Brain microvascular endothelial cell (primary cell): ENCODE measurements around the gene CYP2D6.
"Not testable (repeated sequence)": the region's sequence is repeated elsewhere in the genome, so short reads cannot be mapped to it uniquely, and the experiment has no call there.

ENCODE experiments used
- DNase-seq: peaks from one replicate; pipeline ENCODE4 v3.0.0-alpha.2; 2020
- H3K27ac ChIP-seq: fragments of 250-450 bp; sonication (Bioruptor Pico); 2 replicates; pipeline ENCODE4 v1.5.1; 2020; ENCODE audit warnings: mild to moderate bottlenecking, moderate library complexity
- H3K27me3 ChIP-seq: fragments of 250-450 bp; sonication (Bioruptor Pico); replicated peaks from 2 replicates; pipeline ENCODE4 v1.5.1; 2020; ENCODE audit warnings: mild to moderate bottlenecking
- H3K36me3 ChIP-seq: fragments of 250-450 bp; sonication (Bioruptor Pico); replicated peaks from 2 replicates; pipeline ENCODE4 v1.5.1; 2020; ENCODE audit warnings: mild to moderate bottlenecking
- H3K4me3 ChIP-seq: 2 replicates; pipeline ENCODE4 v1.5.1; 2011; ENCODE audit warnings: low read depth, mild to moderate bottlenecking, control low read depth, low read length, moderate library complexity
- in situ Hi-C: cut with HindIII; loops from 2 replicates; pipeline ENCODE4 v1.10.0; 2017; ENCODE audit warnings: low sequenced_read_pairs, low pct_ligation_motif_present
- TF ChIP-seq, protein P1 (sequence below): IDR thresholded peaks from 2 replicates; pipeline ENCODE4 v1.5.1; 2011; ENCODE audit warnings: low read depth, mild to moderate bottlenecking, moderate library complexity, low read length, control low read depth, inconsistent platforms; ENCODE audit errors: missing control alignments

CYP2D6 gene

DNA sequence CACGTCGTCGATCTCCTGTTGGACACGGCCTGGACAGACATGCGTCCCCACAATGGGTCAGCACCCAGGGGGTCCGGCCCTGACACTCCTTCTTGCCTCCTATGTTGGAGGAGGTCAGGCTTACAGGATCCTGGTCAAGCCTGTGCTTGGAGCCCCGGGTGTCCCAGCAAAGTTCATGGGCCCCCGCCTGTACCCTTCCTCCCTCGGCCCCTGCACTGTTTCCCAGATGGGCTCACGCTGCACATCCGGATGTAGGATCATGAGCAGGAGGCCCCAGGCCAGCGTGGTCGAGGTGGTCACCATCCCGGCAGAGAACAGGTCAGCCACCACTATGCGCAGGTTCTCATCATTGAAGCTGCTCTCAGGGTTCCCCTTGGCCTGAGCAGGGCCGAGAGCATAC lies 3.0 kb downstream of the CYP2D6 start:
- H3K36me3 ChIP-seq, result no peaks in the 10 kb centered on the region
- no peak for DNase-seq
- H3K27me3 ChIP-seq, result no peaks in the 10 kb centered on the region
- H3K4me3 ChIP-seq, result no peak overlapping the region
- TF ChIP-seq, protein P1, sequence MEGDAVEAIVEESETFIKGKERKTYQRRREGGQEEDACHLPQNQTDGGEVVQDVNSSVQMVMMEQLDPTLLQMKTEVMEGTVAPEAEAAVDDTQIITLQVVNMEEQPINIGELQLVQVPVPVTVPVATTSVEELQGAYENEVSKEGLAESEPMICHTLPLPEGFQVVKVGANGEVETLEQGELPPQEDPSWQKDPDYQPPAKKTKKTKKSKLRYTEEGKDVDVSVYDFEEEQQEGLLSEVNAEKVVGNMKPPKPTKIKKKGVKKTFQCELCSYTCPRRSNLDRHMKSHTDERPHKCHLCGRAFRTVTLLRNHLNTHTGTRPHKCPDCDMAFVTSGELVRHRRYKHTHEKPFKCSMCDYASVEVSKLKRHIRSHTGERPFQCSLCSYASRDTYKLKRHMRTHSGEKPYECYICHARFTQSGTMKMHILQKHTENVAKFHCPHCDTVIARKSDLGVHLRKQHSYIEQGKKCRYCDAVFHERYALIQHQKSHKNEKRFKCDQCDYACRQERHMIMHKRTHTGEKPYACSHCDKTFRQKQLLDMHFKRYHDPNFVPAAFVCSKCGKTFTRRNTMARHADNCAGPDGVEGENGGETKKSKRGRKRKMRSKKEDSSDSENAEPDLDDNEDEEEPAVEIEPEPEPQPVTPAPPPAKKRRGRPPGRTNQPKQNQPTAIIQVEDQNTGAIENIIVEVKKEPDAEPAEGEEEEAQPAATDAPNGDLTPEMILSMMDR, result no peak
- H3K27ac ChIP-seq, result no peak overlapping the region
- in situ Hi-C loops, result no loop called here

DNA sequence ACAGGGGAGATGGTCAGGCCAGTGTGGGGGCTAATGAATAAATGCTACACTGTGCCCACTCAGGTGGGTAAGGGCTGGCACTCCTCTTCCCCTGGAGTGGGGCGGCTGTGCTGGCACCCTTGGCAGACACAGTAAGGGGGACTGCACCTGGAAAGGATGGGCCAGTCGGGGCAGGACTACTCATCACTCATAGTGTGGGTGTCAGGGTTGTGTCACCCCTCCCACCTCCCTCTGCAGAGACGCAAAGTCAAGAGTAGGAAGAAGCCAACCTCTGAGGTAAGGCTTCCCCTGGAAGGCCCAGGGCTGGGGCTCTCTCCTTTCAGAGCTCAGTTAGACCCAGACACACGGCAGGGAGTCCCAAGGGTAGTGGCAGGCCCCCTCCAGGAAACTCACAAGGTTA lies 7.1 kb downstream of the CYP2D6 start:
- H3K4me3 ChIP-seq, H3K36me3 ChIP-seq, H3K27me3 ChIP-seq, H3K27ac ChIP-seq, DNase-seq, in situ Hi-C loops: not testable (repeated sequence)

DNA sequence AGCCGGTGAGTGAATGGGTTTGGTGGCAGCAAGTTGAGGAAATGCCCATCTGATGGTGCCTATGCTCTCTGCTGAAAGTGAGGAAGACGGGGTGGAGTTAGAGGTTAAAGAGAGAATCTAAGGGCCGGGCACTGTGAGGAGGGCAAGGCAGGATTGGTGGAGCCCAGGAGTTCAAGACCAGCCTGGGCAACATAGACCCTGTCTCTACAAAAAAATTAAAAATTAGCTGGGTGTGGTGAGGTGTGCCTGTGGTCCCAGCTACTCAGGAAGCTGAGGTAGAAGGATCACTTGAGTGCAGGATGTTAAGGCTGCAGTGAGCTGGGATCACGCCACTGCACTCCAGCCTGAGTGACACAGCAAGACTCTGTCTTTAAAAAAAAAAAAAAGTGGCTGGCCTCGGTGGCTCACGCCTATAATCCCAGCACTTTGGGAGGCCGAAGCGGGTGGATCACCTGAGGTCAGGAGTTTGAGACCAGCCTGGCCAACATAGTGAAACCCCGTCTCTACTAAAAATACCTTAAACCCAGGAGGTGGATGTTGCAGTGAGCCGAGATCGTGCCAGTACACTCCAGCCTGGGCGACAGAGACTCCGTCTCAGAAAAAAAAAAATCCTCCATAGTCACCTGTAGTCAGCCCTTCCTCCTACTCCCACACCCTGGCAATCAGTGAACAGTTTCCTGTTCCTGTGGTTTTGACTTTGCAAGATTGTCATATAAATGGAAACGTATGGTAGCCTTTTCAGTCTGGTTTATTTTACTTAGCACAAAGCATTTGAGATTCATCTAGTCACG lies 10.2 kb downstream of the CYP2D6 start:
- DNase-seq, in situ Hi-C loops, H3K27ac ChIP-seq, H3K4me3 ChIP-seq, H3K27me3 ChIP-seq, H3K36me3 ChIP-seq: not testable (repeated sequence)

DNA sequence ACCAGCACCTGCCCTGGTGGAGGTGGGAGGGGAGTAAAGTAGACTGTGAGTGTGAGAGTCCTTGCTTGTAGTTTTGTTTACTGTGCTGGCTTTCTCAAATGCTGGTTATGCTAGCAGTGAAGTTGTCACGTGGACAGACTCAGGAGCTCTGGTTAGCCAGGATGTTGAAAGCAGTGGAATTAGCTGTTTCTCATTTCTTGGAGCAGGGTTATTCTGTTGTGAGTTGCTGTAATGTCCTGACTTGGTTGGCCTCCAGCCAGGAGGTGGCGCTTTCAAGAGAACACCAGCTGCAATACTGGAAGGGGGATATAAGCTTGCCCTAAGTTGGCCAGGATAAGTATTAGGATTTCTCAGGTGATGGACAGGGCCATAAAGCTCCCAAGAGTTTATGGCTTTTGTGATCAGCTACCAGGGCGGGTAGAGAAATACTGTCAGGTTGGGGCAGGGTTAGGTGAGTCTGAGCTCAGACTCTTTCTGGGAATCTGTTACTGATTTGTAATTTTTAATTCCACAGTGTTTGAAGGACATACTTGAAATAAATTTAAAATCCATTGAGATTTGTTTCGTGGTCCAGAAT lies 13.7 kb downstream of the CYP2D6 start:
- no peak for DNase-seq
- Histone ChIP-seq H3K27ac (no peak overlapping the region), H3K36me3 (no peaks in the 10 kb centered on the region), H3K27me3 (no peaks in the 10 kb centered on the region), H3K4me3 (no peak overlapping the region)
- in situ Hi-C loops, result no loop called here
- TF ChIP-seq, protein P1, result peak; percentile 16

DNA sequence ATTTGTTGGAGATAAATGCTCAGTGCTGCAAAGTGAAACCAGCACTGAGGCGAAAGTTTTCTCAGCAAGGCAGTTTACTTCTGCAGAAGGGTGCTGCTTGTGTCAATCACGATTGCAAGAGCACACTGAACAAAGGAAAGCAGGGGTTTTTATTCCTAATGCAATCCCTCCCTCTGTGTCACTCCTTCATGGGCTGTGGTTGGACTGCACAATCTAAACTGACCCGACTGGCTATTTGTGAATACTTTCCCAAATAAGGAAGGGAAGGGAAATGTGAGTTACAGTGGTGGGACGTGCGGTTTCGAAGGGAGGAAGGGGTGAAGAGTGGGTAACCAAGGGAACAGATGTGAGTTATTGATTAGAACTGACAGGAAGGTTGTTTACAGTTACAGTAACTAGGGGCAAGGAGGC lies 15.2 kb downstream of the CYP2D6 start:
- H3K27ac ChIP-seq, H3K27me3 ChIP-seq, in situ Hi-C loops, DNase-seq, H3K4me3 ChIP-seq, H3K36me3 ChIP-seq: not testable (repeated sequence)

DNA sequence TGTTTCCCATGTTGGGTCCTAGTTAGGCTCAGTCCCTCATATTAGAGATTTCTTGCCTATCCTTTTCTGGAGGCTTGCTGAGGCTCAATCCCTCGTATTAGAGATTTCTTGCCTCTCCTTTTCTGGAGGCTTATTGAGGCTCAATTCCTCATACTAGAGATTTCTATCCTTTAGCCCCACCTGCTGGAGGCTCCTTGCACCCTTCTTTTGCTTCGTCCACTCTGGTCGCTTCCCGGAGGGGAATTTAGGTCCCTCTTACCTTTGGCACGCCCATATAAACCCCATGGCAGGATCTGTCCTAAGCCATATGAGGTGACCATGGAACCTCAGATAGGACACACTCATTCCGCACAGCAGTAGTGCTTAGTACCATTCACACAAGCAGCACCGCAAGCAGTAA lies 15.9 kb downstream of the CYP2D6 start:
- in situ Hi-C loops, result no loop called here
- Histone ChIP-seq H3K36me3 (no peaks in the 10 kb centered on the region), H3K4me3 (no peak overlapping the region), H3K27me3 (no peaks in the 10 kb centered on the region), H3K27ac (no peak overlapping the region)
- TF ChIP-seq, protein P1, result peak; percentile 61
- peak; percentile 16 for DNase-seq

DNA sequence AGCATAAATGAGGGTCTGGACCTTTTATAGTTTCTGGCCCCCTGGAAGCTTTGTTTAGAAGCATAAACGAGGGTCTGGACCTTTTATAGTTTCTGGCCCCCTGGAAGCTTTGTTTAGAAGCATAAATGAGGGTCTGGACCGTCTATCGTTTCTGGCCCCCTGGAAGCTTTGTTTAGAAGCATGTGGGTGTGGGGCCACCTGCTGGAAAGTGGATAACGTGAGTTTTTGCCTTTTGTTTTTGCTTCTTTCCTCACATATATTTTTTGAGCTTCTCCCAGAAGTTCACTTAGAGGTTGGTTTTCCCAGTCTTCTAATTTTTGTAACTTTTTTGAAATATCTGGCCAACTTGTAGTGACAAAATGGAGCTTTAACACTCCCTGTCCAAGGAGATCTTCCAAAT lies 17.8 kb downstream of the CYP2D6 start:
- H3K36me3 ChIP-seq, DNase-seq, H3K27me3 ChIP-seq, H3K27ac ChIP-seq, in situ Hi-C loops, H3K4me3 ChIP-seq: not testable (repeated sequence)
- TF ChIP-seq, protein P1, result peak; percentile 47
